Lung (tissue), 12 donors: ENCODE results near the gene EVI2A. TPM values are rescaled to one million over a fixed set of nuclear protein-coding genes. Genes with fewer than 3 reads are reported as not detected.

ENCODE experiments used
- ATAC-seq: fragments of 200-7000 bp; cut with Tn5 transposase; one replicate; pipeline ENCODE4 v1.9.1; 2020; ENCODE audit warnings: moderate number of reproducible peaks; ENCODE audit not compliant: insufficient read depth, low FRiP score
- DNase-seq, 3 donors: peaks; one replicate each; pipeline ENCODE4 v3.0.0-alpha.2; 2013 to 2017
- H3K27ac ChIP-seq, 2 donors: one replicate each; pipeline ENCODE4 v1.5.1; 2013; ENCODE audit warnings: mild to moderate bottlenecking in 2 of 2, moderate library complexity in 2 of 2, control low read depth in 1 of 2, inconsistent platforms in 1 of 2, low read depth in 1 of 2, low read length in 1 of 2
- H3K27me3 ChIP-seq, 3 donors: one replicate each; pipeline ENCODE4 v1.5.1; 2013; ENCODE audit warnings: low read length in 2 of 3; ENCODE audit not compliant: control insufficient read depth in 3 of 3, insufficient read depth in 3 of 3
- H3K36me3 ChIP-seq, 4 donors: one replicate each; pipeline ENCODE4 v1.5.1; 2013; ENCODE audit warnings: low read length in 4 of 4, mild to moderate bottlenecking in 1 of 4, moderate library complexity in 1 of 4; ENCODE audit not compliant: control insufficient read depth in 4 of 4, insufficient read depth in 4 of 4
- H3K4me1 ChIP-seq, 5 donors: one replicate each; pipeline ENCODE4 v1.5.1; 2013; ENCODE audit warnings: low read length in 5 of 5, mild to moderate bottlenecking in 2 of 5, moderate library complexity in 1 of 5; ENCODE audit not compliant: control insufficient read depth in 5 of 5, insufficient read depth in 5 of 5
- H3K4me3 ChIP-seq: one replicate; pipeline ENCODE4 v1.5.1; 2013; ENCODE audit warnings: mild to moderate bottlenecking, control low read depth, moderate library complexity
- H3K9ac ChIP-seq, 2 donors: one replicate each; pipeline ENCODE4 v1.5.1; 2013; ENCODE audit warnings: low read length in 2 of 2, control low read depth in 1 of 2; ENCODE audit not compliant: insufficient read depth in 1 of 2
- H3K9me3 ChIP-seq, 4 donors: one replicate each; pipeline ENCODE4 v1.5.1; 2013; ENCODE audit warnings: low read length in 3 of 4, mild to moderate bottlenecking in 1 of 4, moderate library complexity in 1 of 4; ENCODE audit not compliant: control insufficient read depth in 4 of 4, insufficient read depth in 3 of 4
- WGBS, 2 donors: extraction: QIAGEN DNeasy Blood & Tissue Kit; methylation state at CpG; one replicate each; pipeline ENCODE4 v1.1.7; 2013; 5-methylcytosine and 5-hydroxymethylcytosine counted together
- polyA plus RNA-seq, 2 donors: library from polyadenylated mRNA; stranded (reverse); fragments of 200-250 nt; gene quantifications; one replicate each; pipeline ENCODE4 v1.2.1, GENCODE V29; 2013
- total RNA-seq, 2 donors: library from RNA; depleted of rRNA in 1 of 2; stranded (reverse); fragments of >200 nt in 1 of 2; gene quantifications; one replicate each; pipeline ENCODE4 v1.2.1, GENCODE V29; 2014 to 2021
- TF ChIP-seq, protein P1 (sequence below): IDR thresholded peaks from 2 replicates; pipeline ENCODE4 v1.5.1; 2012; ENCODE audit warnings: mild to moderate bottlenecking; ENCODE audit errors: control extremely low read depth, extremely low read depth
- donor health status: control.
- donor health status: control.
- donor health status: Bipolar disorder and iron deficiency.
- donor health status: healthy.
- donor health status: DM: yes; HTN: yes; CAD: no.

EVI2A gene
- total and polyA plus RNA-seq, 4 donors = 8.9 to 44.9 (median 16.3) TPM

DNA sequence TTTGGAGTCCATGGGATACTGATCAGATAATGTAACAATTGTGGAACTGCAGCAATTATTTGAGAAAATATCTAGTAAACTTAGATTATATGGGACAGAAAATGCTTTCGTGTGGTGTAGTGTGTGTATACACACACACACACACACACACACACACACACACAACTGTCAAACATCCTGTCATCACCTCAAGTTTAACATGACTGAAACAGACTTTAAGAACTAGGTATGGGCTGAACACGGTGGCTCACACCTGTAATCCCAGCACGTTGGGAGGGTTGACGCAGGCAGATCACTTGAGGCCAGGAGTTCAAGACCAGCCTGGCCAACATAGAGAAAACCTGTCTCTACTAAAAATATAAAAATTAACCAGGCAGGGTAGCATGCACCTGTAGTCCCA is 544 bp upstream of the EVI2A start:
- Histone ChIP-seq H3K9me3 (no peaks in the 10 kb centered on the region), H3K36me3 (peaks cover 0 to 10% (median 3%) of the 10 kb centered on the region in 4 donors), H3K4me1 (peaks cover 0 to 4% (median 0%) of the 10 kb centered on the region in 5 donors), H3K9ac (no peak overlapping the region), H3K4me3 (no peak overlapping the region), H3K27me3 (no peaks in the 10 kb centered on the region), H3K27ac (no peak overlapping the region)
- TF ChIP-seq, protein P1, sequence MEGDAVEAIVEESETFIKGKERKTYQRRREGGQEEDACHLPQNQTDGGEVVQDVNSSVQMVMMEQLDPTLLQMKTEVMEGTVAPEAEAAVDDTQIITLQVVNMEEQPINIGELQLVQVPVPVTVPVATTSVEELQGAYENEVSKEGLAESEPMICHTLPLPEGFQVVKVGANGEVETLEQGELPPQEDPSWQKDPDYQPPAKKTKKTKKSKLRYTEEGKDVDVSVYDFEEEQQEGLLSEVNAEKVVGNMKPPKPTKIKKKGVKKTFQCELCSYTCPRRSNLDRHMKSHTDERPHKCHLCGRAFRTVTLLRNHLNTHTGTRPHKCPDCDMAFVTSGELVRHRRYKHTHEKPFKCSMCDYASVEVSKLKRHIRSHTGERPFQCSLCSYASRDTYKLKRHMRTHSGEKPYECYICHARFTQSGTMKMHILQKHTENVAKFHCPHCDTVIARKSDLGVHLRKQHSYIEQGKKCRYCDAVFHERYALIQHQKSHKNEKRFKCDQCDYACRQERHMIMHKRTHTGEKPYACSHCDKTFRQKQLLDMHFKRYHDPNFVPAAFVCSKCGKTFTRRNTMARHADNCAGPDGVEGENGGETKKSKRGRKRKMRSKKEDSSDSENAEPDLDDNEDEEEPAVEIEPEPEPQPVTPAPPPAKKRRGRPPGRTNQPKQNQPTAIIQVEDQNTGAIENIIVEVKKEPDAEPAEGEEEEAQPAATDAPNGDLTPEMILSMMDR = no peak
- WGBS, 2 donors = 82 to 89% methylated on average over 4 of the region's 4 CpGs
- DNase-seq = no peak
- ATAC-seq = no peak

DNA sequence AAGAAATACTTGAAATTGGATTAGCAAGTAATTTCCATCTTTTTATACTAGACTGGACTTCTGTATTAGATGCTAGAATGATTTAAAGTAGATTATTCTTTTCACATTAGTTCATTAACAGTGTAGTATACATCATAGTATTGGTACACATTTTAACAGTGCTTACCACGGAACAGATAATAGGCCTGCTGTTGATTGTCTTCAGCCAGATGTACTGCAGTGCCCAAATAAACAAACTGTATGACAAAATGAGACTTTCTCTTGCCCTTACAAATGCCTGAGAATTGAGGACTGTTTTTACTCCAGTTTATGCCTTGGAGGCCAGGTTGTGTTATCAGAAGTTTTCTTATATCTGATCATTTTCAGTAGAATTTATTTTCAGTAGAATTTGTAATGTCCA is 631 bp downstream of the EVI2A start:
- H3K9ac ChIP-seq = peak overlapping the region in 1 of 2 donors; percentile 36
- ATAC-seq = no peak
- DNase-seq = peak in 2 of 3 donors; percentile 24 to 29
- no peak overlapping the region for H3K4me3 ChIP-seq
- H3K4me1 ChIP-seq = peaks cover 0 to 4% (median 0%) of the 10 kb centered on the region in 5 donors
- TF ChIP-seq, protein P1 = no peak
- no peak overlapping the region for H3K27ac ChIP-seq
- 22 to 47% methylated on average over 1 of the region's 1 CpG for WGBS, 2 donors
- no peaks in the 10 kb centered on the region for H3K9me3 ChIP-seq
- H3K27me3 ChIP-seq = no peaks in the 10 kb centered on the region
- peaks cover 0 to 3% (median under 1%) of the 10 kb centered on the region in 4 donors for H3K36me3 ChIP-seq

DNA sequence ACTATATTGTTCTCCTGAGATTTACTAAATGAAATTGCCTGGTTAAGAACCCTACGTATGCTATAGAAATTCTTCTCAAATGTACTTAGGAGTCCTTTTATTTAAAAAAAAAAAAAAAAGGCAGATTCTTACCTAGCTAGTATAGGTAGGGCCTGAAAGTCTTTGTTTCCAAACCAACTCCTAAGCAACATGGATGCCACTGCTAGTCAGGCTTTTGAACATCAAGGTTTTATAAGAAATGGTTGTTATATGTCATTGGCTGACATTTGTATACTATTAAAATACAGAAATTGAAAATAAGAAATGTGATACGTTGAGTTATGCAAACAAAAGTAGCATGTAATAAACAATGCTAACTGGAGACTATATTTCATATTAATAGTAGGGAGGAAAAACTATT is 1.2 kb downstream of the EVI2A start:
- Histone ChIP-seq H3K27me3 (no peaks in the 10 kb centered on the region), H3K4me3 (no peak overlapping the region), H3K4me1 (peaks cover 0 to 4% (median 0%) of the 10 kb centered on the region in 5 donors), H3K27ac (no peak overlapping the region), H3K9ac (no peak overlapping the region), H3K36me3 (peaks cover 0 to 3% (median 0%) of the 10 kb centered on the region in 4 donors), H3K9me3 (no peaks in the 10 kb centered on the region)
- WGBS, 2 donors = 46 to 67% methylated on average over 2 of the region's 2 CpGs
- DNase-seq (no peak), ATAC-seq (no peak)
- TF ChIP-seq, protein P1 = no peak
